Gastroesophageal sphincter (tissue), 4 donors: Measurements from ENCODE around the gene RAB21. TPM values are rescaled to one million over a fixed set of nuclear protein-coding genes. Genes with fewer than 3 reads are reported as not detected.

ENCODE experiments used
- ATAC-seq: fragments of 150-250 bp; one replicate; pipeline ENCODE4 v1.9.1; 2016; ENCODE audit warnings: mild to moderate bottlenecking, moderate library complexity
- H3K27ac ChIP-seq, 4 donors: fragments of 200-600 bp; sonication (generic) in 3 of 4; 1 replicate in 3 of 4; 2 replicates in 1 of 4; pipeline ENCODE4 v1.5.1; 2016 to 2019
- H3K27me3 ChIP-seq: fragments of 200-600 bp; sonication (generic); one replicate; pipeline ENCODE4 v1.5.1; 2019
- H3K36me3 ChIP-seq, 2 donors: fragments of 200-600 bp; sonication (generic); one replicate each; pipeline ENCODE4 v1.5.1; 2019; ENCODE audit warnings: control low read depth in 1 of 2
- H3K4me1 ChIP-seq, 3 donors: fragments of 200-600 bp; sonication (generic); 1 replicate in 2 of 3; 2 replicates in 1 of 3; pipeline ENCODE4 v1.5.1; 2016 to 2019; ENCODE audit warnings: control low read depth in 2 of 3
- H3K4me3 ChIP-seq, 2 donors: fragments of 200-600 bp; sonication (generic); one replicate each; pipeline ENCODE4 v1.5.1; 2019; ENCODE audit warnings: mild to moderate bottlenecking in 1 of 2, moderate library complexity in 1 of 2
- H3K9me3 ChIP-seq, 3 donors: fragments of 200-600 bp; sonication (generic); one replicate each; pipeline ENCODE4 v1.5.1; 2017 to 2019; ENCODE audit warnings: control low read depth in 2 of 3
- EP300 ChIP-seq: sonication (generic); formaldehyde crosslinking; IDR thresholded peaks from one replicate; pipeline ENCODE4 v1.6.1; 2017; ENCODE audit warnings: antibody characterized with exemption, mild to moderate bottlenecking
- POLR2A ChIP-seq, 2 donors: fragments of 450-650 bp; IDR thresholded peaks; one replicate each; pipeline ENCODE4 v1.6.1; 2017; ENCODE audit warnings: antibody characterized with exemption in 2 of 2, mild to moderate bottlenecking in 2 of 2, moderate library complexity in 1 of 2
- POLR2AphosphoS5 ChIP-seq: sonication (generic); formaldehyde crosslinking; IDR thresholded peaks from one replicate; pipeline ENCODE4 v1.6.1; 2017; ENCODE audit warnings: antibody characterized with exemption
- WGBS, 2 donors: methylation state at CpG; one replicate each; pipeline ENCODE4 v1.1.5; 2018; ENCODE audit warnings: low coverage in 1 of 2; 5-methylcytosine and 5-hydroxymethylcytosine counted together
- total RNA-seq, 4 donors: library from RNA; depleted of rRNA; stranded (reverse); fragments of >200 nt; gene quantifications; one replicate each; pipeline ENCODE4 v1.1.0, GENCODE V29; 2016
- TF ChIP-seq, protein P1 (sequence below), 4 experiments: fragments of 200-600 bp in 2 of 4; fragments of 450-650 bp in 2 of 4; sonication (generic) in 1 of 4; IDR thresholded peaks; one replicate each; pipeline ENCODE4 v1.5.1; 2017 to 2019; ENCODE audit warnings: antibody characterized with exemption in 4 of 4, mild to moderate bottlenecking in 2 of 4, moderate library complexity in 2 of 4

RAB21 gene
- total RNA-seq, 4 donors from 2014 or later = 31.9 to 85.1 (median 45.8) TPM

DNA sequence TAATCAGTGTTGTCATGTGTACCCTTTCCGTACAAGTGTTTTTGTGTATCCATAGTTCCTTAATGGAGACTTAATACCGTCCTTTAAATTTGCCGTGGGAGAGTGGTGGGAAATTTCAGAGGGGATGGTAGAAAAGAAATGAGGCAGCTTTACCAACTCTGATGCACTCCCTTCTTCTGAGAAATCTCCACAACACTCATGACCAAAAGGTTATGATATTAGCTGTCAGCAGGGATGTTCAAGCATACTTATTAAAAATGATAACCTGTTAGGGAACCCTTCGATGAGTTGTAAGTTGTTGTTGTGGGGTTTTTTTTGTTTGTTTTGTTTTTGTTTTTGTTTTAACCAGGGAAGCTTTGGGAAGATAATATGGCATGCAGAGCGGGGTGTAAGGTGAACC, 12.5 kb downstream of the RAB21 start:
- no peak overlapping the region for H3K27ac ChIP-seq
- peaks cover 2 to 22% of the 10 kb centered on the region in 2 donors for H3K36me3 ChIP-seq
- peaks cover 2 to 62% (median 5%) of the 10 kb centered on the region in 3 donors for H3K4me1 ChIP-seq
- no peak overlapping the region for H3K4me3 ChIP-seq
- H3K9me3 ChIP-seq = no peaks in the 10 kb centered on the region
- WGBS, 2 donors = 95 to 96% methylated on average over 5 of the region's 5 CpGs
- ATAC-seq = no peak
- H3K27me3 ChIP-seq = no peaks in the 10 kb centered on the region
- no peak for TF ChIP-seq EP300
- no peak for TF ChIP-seq POLR2A (IDR thresholded peaks at IDR 0.05)
- TF ChIP-seq, protein P1, sequence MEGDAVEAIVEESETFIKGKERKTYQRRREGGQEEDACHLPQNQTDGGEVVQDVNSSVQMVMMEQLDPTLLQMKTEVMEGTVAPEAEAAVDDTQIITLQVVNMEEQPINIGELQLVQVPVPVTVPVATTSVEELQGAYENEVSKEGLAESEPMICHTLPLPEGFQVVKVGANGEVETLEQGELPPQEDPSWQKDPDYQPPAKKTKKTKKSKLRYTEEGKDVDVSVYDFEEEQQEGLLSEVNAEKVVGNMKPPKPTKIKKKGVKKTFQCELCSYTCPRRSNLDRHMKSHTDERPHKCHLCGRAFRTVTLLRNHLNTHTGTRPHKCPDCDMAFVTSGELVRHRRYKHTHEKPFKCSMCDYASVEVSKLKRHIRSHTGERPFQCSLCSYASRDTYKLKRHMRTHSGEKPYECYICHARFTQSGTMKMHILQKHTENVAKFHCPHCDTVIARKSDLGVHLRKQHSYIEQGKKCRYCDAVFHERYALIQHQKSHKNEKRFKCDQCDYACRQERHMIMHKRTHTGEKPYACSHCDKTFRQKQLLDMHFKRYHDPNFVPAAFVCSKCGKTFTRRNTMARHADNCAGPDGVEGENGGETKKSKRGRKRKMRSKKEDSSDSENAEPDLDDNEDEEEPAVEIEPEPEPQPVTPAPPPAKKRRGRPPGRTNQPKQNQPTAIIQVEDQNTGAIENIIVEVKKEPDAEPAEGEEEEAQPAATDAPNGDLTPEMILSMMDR (IDR thresholded peaks at IDR 0.05) = no peak
- no peak for TF ChIP-seq POLR2AphosphoS5

DNA sequence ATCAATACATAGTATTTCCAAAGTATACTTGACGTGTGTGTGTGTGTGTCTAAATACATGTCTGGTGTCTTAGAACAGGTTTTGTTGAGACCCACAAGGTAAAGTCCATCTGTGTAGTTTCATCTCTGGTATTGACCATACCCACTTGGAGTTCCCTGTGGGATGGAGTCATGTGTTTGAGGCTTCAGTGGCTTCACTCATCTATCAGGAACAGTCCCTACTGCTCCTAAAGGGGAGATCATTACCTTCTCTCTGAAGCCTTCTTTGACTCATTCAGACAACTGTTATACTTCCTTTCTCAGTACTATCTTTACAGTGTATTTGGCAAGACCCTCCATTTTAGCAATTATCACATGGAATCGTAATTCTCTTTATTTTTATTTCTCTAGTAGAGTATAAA, 14.2 kb downstream of the RAB21 start:
- Histone ChIP-seq H3K9me3 (no peaks in the 10 kb centered on the region), H3K4me1 (peaks cover 0 to 57% (median 2%) of the 10 kb centered on the region in 3 donors), H3K27me3 (no peaks in the 10 kb centered on the region), H3K4me3 (no peak overlapping the region), H3K36me3 (peaks cover 5 to 34% of the 10 kb centered on the region in 2 donors), H3K27ac (no peak overlapping the region)
- TF ChIP-seq EP300 = no peak
- TF ChIP-seq POLR2A (IDR thresholded peaks at IDR 0.05) = no peak
- TF ChIP-seq POLR2AphosphoS5 = no peak
- TF ChIP-seq, protein P1 (IDR thresholded peaks at IDR 0.05) = no peak
- no peak for ATAC-seq
- WGBS, 2 donors = 71 to 83% methylated on average over 1 to 2 of the region's 2 CpGs

GRCh38 chr12:71771069-71771468, 16.4 kb downstream of the RAB21 start:
- H3K4me3 ChIP-seq = no peak overlapping the region
- 56 to 62% methylated on average over 2 of the region's 2 CpGs for WGBS, 2 donors
- H3K9me3 ChIP-seq = no peaks in the 10 kb centered on the region
- no peak for ATAC-seq
- H3K4me1 ChIP-seq = peaks cover 0 to 46% (median 0%) of the 10 kb centered on the region in 3 donors
- H3K27me3 ChIP-seq = no peaks in the 10 kb centered on the region
- peaks cover 5 to 53% of the 10 kb centered on the region in 2 donors for H3K36me3 ChIP-seq
- no peak overlapping the region for H3K27ac ChIP-seq
- TF ChIP-seq, protein P1 (IDR thresholded peaks at IDR 0.05) = no peak
- TF ChIP-seq POLR2AphosphoS5 = no peak
- TF ChIP-seq EP300 = no peak
- TF ChIP-seq POLR2A (IDR thresholded peaks at IDR 0.05) = no peak

GRCh38 chr12:71772735-71773134, 18.1 kb downstream of the RAB21 start:
- Histone ChIP-seq H3K36me3 (peaks cover 5 to 64% of the 10 kb centered on the region in 2 donors), H3K27ac (no peak overlapping the region), H3K4me1 (peaks cover 0 to 38% (median 0%) of the 10 kb centered on the region in 3 donors), H3K9me3 (no peaks in the 10 kb centered on the region), H3K27me3 (no peaks in the 10 kb centered on the region), H3K4me3 (no peak overlapping the region)
- no peak for ATAC-seq
- TF ChIP-seq POLR2AphosphoS5 (no peak), POLR2A (IDR thresholded peaks at IDR 0.05) (no peak), EP300 (no peak)
- TF ChIP-seq, protein P1 (IDR thresholded peaks at IDR 0.05) = no peak

DNA sequence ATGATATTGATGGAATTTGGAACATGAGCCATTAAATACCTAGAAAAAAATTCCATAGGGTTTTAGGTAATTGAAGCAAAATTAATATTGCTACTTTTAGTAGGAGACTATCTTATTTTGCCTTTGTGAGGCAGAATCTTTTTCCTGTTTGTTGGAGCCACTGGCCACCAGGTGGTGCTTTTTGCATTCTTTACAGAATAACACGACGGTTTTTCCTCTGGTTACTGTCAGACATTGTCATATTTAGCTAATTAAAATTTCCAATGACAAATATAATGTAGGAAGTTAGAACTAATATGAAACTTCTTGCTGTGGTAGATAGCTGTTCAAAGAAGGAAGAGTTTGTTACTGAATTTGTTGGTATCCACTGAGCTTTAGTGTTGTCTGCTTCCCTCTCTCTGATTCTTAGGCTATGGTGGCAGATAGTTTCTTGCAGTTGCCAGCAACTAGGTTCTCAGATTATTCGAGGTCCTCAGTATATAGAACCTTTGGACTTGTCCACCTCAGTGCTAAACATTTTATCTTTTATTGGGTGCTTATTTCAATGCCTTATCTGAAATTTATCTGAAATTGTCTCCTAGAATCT, 25.7 kb downstream of the RAB21 start:
- TF ChIP-seq POLR2A (IDR thresholded peaks at IDR 0.05) (no peak), EP300 (no peak), POLR2AphosphoS5 (peak; percentile 30)
- TF ChIP-seq, protein P1 (IDR thresholded peaks at IDR 0.05) = peak; percentile 56 to 67 (median 63)
- Histone ChIP-seq H3K27me3 (no peaks in the 10 kb centered on the region), H3K27ac (no peak overlapping the region), H3K4me1 (peaks cover 0 to 17% (median 0%) of the 10 kb centered on the region in 3 donors), H3K4me3 (no peak overlapping the region), H3K9me3 (no peaks in the 10 kb centered on the region), H3K36me3 (peaks cover 0 to 56% of the 10 kb centered on the region in 2 donors)
- 9 to 26% methylated on average over 3 of the region's 3 CpGs for whole genome bisulfite sequencing, 2 donors
- no peak for ATAC-seq
